ENCODE measurements around the gene UBR1. TPM values are rescaled to one million over a fixed set of nuclear protein-coding genes. Genes with fewer than 3 reads are reported as not detected.
"Not testable (repeated sequence)": the region's sequence is repeated elsewhere in the genome, so short reads cannot be mapped to it uniquely, and the experiment has no call there.

UBR1 gene
- total RNA-seq, 1 donor from 2014 or later, result 16.9 TPM

- no peaks in the 10 kb centered on the region for H3K27me3 ChIP-seq (ENCODE audit: control insufficient read depth, insufficient read depth, low read length)
- H3K36me3 ChIP-seq (ENCODE audit: control insufficient read depth, insufficient read depth, low read length), result no peaks in the 10 kb centered on the region
- TF ChIP-seq, protein P1, sequence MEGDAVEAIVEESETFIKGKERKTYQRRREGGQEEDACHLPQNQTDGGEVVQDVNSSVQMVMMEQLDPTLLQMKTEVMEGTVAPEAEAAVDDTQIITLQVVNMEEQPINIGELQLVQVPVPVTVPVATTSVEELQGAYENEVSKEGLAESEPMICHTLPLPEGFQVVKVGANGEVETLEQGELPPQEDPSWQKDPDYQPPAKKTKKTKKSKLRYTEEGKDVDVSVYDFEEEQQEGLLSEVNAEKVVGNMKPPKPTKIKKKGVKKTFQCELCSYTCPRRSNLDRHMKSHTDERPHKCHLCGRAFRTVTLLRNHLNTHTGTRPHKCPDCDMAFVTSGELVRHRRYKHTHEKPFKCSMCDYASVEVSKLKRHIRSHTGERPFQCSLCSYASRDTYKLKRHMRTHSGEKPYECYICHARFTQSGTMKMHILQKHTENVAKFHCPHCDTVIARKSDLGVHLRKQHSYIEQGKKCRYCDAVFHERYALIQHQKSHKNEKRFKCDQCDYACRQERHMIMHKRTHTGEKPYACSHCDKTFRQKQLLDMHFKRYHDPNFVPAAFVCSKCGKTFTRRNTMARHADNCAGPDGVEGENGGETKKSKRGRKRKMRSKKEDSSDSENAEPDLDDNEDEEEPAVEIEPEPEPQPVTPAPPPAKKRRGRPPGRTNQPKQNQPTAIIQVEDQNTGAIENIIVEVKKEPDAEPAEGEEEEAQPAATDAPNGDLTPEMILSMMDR (IDR thresholded peaks at IDR 0.05; ENCODE audit: insufficient read depth, low read length, poor library complexity, severe bottlenecking), result no peak
Observed at GRCh38 chr15:42996871-42997270, 109.0 kb downstream of the UBR1 start.

DNA sequence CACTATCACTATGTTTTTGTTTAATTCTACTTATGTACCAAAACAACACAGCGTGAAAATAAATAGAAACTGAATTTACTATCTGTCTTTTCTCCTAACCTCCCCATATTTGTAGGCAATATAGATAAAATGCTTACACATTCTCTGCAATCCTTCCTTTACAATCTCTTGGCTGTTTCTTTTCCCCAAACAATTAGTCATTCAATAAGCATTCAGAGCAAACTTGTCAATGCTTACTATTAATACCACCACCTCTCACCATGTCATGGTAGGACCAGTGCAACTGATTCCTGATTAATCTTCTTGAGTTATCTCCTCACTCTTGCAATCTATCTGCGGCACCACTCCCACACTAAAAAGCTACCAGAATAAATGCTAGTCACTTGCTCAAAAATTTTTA, 111.3 kb downstream of the UBR1 start:
- TF ChIP-seq, protein P1 (IDR thresholded peaks at IDR 0.05; ENCODE audit: insufficient read depth, low read length, poor library complexity, severe bottlenecking), result no peak
- H3K27me3 ChIP-seq (ENCODE audit: control insufficient read depth, insufficient read depth, low read length), result no peaks in the 10 kb centered on the region
- no peak for DNase-seq (ENCODE audit: low read depth)
- no peak overlapping the region for H3K4me3 ChIP-seq (ENCODE audit: low read depth, low read length)
- no peaks in the 10 kb centered on the region for H3K36me3 ChIP-seq (ENCODE audit: control insufficient read depth, insufficient read depth, low read length)

More at GRCh38 chr15:42996871-42997270, 109.0 kb downstream of the UBR1 start:
- H3K4me3 ChIP-seq (ENCODE audit: low read depth, low read length), result no peak overlapping the region
- DNase-seq (ENCODE audit: low read depth), result no peak

- TF ChIP-seq, protein P1 (IDR thresholded peaks at IDR 0.05; ENCODE audit: insufficient read depth, low read length, poor library complexity, severe bottlenecking), result no peak
- H3K4me3 ChIP-seq (ENCODE audit: low read depth, low read length), result no peak overlapping the region
- no peaks in the 10 kb centered on the region for H3K36me3 ChIP-seq (ENCODE audit: control insufficient read depth, insufficient read depth, low read length)
- H3K27me3 ChIP-seq (ENCODE audit: control insufficient read depth, insufficient read depth, low read length), result no peaks in the 10 kb centered on the region
- DNase-seq (ENCODE audit: low read depth), result no peak
Observed at GRCh38 chr15:42992626-42993025, 113.2 kb downstream of the UBR1 start.

- TF ChIP-seq, protein P1 (IDR thresholded peaks at IDR 0.05; ENCODE audit: insufficient read depth, low read length, poor library complexity, severe bottlenecking), result no peak
- no peak overlapping the region for H3K4me3 ChIP-seq (ENCODE audit: low read depth, low read length)
- H3K27me3 ChIP-seq (ENCODE audit: control insufficient read depth, insufficient read depth, low read length), result no peaks in the 10 kb centered on the region
- H3K36me3 ChIP-seq (ENCODE audit: control insufficient read depth, insufficient read depth, low read length), result no peaks in the 10 kb centered on the region
- DNase-seq (ENCODE audit: low read depth), result no peak
Observed at GRCh38 chr15:42986693-42987342, 119.0 kb downstream of the UBR1 start.

- Histone ChIP-seq H3K27me3 (ENCODE audit: control insufficient read depth, insufficient read depth, low read length) (no peaks in the 10 kb centered on the region), H3K36me3 (ENCODE audit: control insufficient read depth, insufficient read depth, low read length) (no peaks in the 10 kb centered on the region), H3K4me3 (ENCODE audit: low read depth, low read length) (no peak overlapping the region)
- DNase-seq (ENCODE audit: low read depth), result no peak
- TF ChIP-seq, protein P1 (IDR thresholded peaks at IDR 0.05; ENCODE audit: insufficient read depth, low read length, poor library complexity, severe bottlenecking), result no peak
Observed at GRCh38 chr15:42984493-42985034, 121.3 kb downstream of the UBR1 start.

DNA sequence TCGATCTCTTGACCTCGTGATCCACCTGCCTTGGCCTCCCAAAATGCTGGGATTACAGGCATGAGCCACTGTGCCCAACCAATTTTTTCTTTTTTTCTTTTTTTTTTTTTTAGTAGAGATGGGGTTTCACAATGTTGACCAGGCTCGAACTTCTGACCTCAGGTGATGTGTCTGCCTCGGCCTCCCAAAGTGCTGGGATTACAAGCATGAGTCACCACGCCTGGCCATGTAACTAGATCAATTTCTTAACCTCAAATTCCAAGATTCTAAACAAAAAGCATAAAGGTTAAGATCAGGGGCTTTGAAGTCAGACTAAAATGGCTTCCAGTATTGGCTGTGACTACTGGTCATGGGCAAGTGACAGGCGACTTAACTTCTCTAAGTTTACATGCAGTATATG, 126.7 kb downstream of the UBR1 start:
- DNase-seq (ENCODE audit: low read depth); H3K4me3 ChIP-seq (ENCODE audit: low read depth, low read length); H3K36me3 ChIP-seq (ENCODE audit: control insufficient read depth, insufficient read depth, low read length); H3K27me3 ChIP-seq (ENCODE audit: control insufficient read depth, insufficient read depth, low read length): not testable (repeated sequence)

Measured in kidney epithelial cell (primary cell).